Left ventricle myocardium inferior (tissue), 1 donor: ENCODE results near the gene FZD1. TPM values are rescaled to one million over a fixed set of nuclear protein-coding genes. Genes with fewer than 3 reads are reported as not detected.
"Not testable (repeated sequence)": the region's sequence is repeated elsewhere in the genome, so short reads cannot be mapped to it uniquely, and the experiment has no call there.

ENCODE experiments used
- DNase-seq: peaks from one replicate; pipeline ENCODE4 v3.0.0-alpha.2; 2020
- H3K27ac ChIP-seq: fragments of 200-600 bp; replicated peaks from 2 replicates; pipeline ENCODE4 v1.8.0; 2021
- H3K27me3 ChIP-seq: fragments of 200-600 bp; 2 replicates; pipeline ENCODE4 v1.8.0; 2021; ENCODE audit warnings: low read depth
- H3K36me3 ChIP-seq: fragments of 200-600 bp; 2 replicates; pipeline ENCODE4 v1.8.0; 2021
- H3K4me1 ChIP-seq: fragments of 200-600 bp; 2 replicates; pipeline ENCODE4 v1.8.0; 2021
- H3K4me3 ChIP-seq: fragments of 200-600 bp; 2 replicates; pipeline ENCODE4 v1.8.0; 2021; ENCODE audit warnings: mild to moderate bottlenecking, moderate library complexity
- H3K9me3 ChIP-seq: fragments of 200-600 bp; replicated peaks from 2 replicates; pipeline ENCODE4 v1.8.0; 2021
- intact Hi-C: fragments of 100-400 bp; cut with micrococcal nuclease; formaldehyde crosslinking; loops from one replicate; pipeline ENCODE4 v1.11.0; 2022
- total RNA-seq: library from RNA; stranded (reverse); fragmentation: NEBNext Ultra II Directional; extraction: Animal tissue kit (Norgen Biotek cat#: 25700); gene quantifications from one replicate; pipeline ENCODE4 v1.2.1, GENCODE V29; 2021
- TF ChIP-seq, protein P1 (sequence below): fragments of 200-600 bp; IDR thresholded peaks from 2 replicates; pipeline ENCODE4 v1.8.0; 2021; ENCODE audit warnings: antibody characterized with exemption, mild to moderate bottlenecking, borderline replicate concordance
- donor health status: DM: no; HTN: yes; CAD: no; lungs with severe emphysema.

Gene FZD1
- total RNA-seq, 1 donor from 2014 or later = 14.1 TPM

DNA sequence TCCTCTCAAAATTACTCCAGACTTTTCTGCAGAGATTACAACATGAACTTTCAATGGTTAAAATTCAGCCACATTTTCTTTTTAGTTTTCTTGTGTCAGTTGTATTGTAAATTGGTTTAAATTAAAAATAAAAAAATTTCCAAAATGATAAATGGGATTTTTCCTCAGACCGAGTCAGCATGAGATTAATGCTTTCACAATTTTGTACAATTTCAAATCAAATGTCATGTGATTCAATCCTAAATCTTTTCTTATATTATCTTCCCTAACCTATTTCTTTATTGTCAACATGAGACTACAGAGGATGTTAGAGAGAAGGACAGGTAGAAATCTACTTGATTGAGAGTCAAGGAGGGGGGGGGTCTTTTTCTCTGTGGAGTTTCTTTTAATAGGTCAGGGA is 33.7 kb downstream of the FZD1 start:
- Histone ChIP-seq H3K36me3 (no peaks in the 10 kb centered on the region), H3K27me3 (peaks cover 6% of the 10 kb centered on the region), H3K4me3 (no peak overlapping the region), H3K9me3 (no peaks in the 10 kb centered on the region), H3K27ac (no peak overlapping the region), H3K4me1 (no peaks in the 10 kb centered on the region)
- DNase-seq = no peak
- intact Hi-C loops = no loop called here
- TF ChIP-seq, protein P1, sequence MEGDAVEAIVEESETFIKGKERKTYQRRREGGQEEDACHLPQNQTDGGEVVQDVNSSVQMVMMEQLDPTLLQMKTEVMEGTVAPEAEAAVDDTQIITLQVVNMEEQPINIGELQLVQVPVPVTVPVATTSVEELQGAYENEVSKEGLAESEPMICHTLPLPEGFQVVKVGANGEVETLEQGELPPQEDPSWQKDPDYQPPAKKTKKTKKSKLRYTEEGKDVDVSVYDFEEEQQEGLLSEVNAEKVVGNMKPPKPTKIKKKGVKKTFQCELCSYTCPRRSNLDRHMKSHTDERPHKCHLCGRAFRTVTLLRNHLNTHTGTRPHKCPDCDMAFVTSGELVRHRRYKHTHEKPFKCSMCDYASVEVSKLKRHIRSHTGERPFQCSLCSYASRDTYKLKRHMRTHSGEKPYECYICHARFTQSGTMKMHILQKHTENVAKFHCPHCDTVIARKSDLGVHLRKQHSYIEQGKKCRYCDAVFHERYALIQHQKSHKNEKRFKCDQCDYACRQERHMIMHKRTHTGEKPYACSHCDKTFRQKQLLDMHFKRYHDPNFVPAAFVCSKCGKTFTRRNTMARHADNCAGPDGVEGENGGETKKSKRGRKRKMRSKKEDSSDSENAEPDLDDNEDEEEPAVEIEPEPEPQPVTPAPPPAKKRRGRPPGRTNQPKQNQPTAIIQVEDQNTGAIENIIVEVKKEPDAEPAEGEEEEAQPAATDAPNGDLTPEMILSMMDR = no peak

DNA sequence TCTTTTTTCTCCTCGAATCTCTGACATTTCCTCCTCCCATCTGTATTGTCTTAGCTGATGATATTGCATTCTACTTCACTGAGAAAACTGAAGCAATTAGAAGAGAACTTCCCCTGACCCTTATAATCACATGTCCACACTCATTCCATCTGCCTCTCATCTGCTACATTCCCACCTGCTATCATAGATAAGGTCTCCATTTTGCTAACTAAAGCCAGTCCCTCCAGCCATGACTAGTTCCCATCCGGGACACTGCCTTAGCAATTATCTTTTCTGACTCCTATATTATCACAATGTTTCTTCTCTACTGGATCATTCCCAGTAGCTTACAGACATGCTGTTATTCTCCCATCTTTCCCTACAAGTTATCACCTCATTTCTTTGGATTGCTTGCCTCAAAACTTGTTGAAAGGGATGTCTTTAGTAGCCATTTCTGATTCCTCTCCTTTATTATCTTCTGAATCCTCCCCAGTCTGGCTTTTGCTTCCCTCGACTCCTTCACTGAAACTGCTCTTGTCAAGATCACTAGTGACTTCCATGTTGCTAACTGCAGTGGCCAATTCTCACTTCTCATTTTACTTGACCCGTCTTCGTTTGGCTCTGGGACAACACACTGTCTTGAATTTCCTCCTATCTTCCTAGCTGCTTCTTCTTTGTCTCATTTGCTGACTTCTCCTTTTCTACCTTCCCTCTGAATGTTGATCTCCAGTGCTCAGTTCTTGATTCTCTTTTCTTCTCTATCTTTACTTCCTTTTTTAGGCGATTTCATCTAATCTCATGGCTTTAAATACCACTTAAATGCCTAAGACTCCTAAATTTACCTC is 35.9 kb downstream of the FZD1 start:
- no peaks in the 10 kb centered on the region for H3K9me3 ChIP-seq
- no peak for DNase-seq
- TF ChIP-seq, protein P1 = no peak
- peaks cover 3% of the 10 kb centered on the region for H3K27me3 ChIP-seq
- H3K27ac ChIP-seq = no peak overlapping the region
- H3K36me3 ChIP-seq = no peaks in the 10 kb centered on the region
- no peak overlapping the region for H3K4me3 ChIP-seq
- no peaks in the 10 kb centered on the region for H3K4me1 ChIP-seq
- intact Hi-C loops = no loop called here

GRCh38 chr7:91302794-91303193 is 38.6 kb downstream of the FZD1 start:
- Histone ChIP-seq H3K27me3 (no peaks in the 10 kb centered on the region), H3K4me1 (no peaks in the 10 kb centered on the region), H3K4me3 (no peak overlapping the region), H3K27ac (no peak overlapping the region), H3K36me3 (no peaks in the 10 kb centered on the region), H3K9me3 (peaks cover 9% of the 10 kb centered on the region)
- TF ChIP-seq, protein P1 = no peak
- DNase-seq = no peak
- intact Hi-C loops = no loop called here

- Histone ChIP-seq H3K36me3 (no peaks in the 10 kb centered on the region), H3K27ac (no peak overlapping the region), H3K4me3 (no peak overlapping the region), H3K4me1 (no peaks in the 10 kb centered on the region), H3K27me3 (no peaks in the 10 kb centered on the region), H3K9me3 (peaks cover 9% of the 10 kb centered on the region)
- no peak for DNase-seq
- TF ChIP-seq, protein P1 = no peak
- intact Hi-C loops = no loop called here
Measured at GRCh38 chr7:91306266-91306665, 42.0 kb downstream of the FZD1 start.

GRCh38 chr7:91307467-91307866 is 43.2 kb downstream of the FZD1 start:
- Histone ChIP-seq H3K27me3 (no peaks in the 10 kb centered on the region), H3K36me3 (no peaks in the 10 kb centered on the region), H3K4me1 (no peaks in the 10 kb centered on the region), H3K27ac (no peak overlapping the region), H3K4me3 (no peak overlapping the region), H3K9me3 (peaks cover 9% of the 10 kb centered on the region)
- no peak for DNase-seq
- TF ChIP-seq, protein P1 = no peak
- intact Hi-C loops = no loop called here

DNA sequence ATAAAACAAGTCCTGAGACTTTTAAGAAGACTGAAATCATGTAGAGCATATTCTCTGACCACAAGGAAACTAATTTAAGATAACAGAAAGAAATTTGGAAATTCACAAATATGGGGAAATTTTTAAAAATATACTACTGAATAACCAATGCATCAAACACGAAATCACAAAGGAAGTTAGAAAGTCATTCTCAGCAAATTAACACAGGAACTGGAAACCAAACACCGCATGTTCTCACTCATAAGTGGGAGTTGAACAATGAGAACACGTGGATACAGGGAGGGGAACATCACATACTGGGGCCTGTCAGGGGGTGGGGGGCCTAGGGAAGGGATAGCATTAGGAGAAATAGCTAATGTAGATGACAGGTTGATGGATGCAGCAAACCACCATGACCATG is 44.0 kb downstream of the FZD1 start:
- H3K27ac ChIP-seq, H3K36me3 ChIP-seq, H3K9me3 ChIP-seq, DNase-seq, intact Hi-C loops, H3K4me1 ChIP-seq, H3K4me3 ChIP-seq, H3K27me3 ChIP-seq: not testable (repeated sequence)
